Activated T-cell treated with anti-CD3 and anti-CD28 coated beads, Interleukin-2, amount 50 U/mL, for 24 hours (primary cell): ENCODE measurements around the gene HM13.
A peak's percentile ranks its signal among the peaks of the same experiment; 100 is the strongest.
"Not testable (repeated sequence)": the region's sequence is repeated elsewhere in the genome, so short reads cannot be mapped to it uniquely, and the experiment has no call there.

ENCODE experiments used
- DNase-seq: peaks from one replicate; pipeline ENCODE4 v3.0.0-alpha.2; 2020
- H3K27ac Mint-ChIP-seq: 2 replicates; pipeline ENCODE4 v1.8.0; 2020; ENCODE audit warnings: mild to moderate bottlenecking, mixed read lengths
- H3K27me3 Mint-ChIP-seq: 2 replicates; pipeline ENCODE4 v1.8.0; 2020; ENCODE audit warnings: mixed read lengths
- H3K36me3 Mint-ChIP-seq: 2 replicates; pipeline ENCODE4 v1.8.0; 2020; ENCODE audit warnings: low read depth, mixed read lengths
- H3K4me1 Mint-ChIP-seq: 2 replicates; pipeline ENCODE4 v1.8.0; 2020; ENCODE audit warnings: low read depth, mixed read lengths
- H3K4me3 Mint-ChIP-seq: 2 replicates; pipeline ENCODE4 v1.8.0; 2020; ENCODE audit warnings: mild to moderate bottlenecking, moderate library complexity, mixed read lengths
- H3K9me3 Mint-ChIP-seq: 2 replicates; pipeline ENCODE4 v1.8.0; 2020; ENCODE audit warnings: mixed read lengths

HM13 gene

DNA sequence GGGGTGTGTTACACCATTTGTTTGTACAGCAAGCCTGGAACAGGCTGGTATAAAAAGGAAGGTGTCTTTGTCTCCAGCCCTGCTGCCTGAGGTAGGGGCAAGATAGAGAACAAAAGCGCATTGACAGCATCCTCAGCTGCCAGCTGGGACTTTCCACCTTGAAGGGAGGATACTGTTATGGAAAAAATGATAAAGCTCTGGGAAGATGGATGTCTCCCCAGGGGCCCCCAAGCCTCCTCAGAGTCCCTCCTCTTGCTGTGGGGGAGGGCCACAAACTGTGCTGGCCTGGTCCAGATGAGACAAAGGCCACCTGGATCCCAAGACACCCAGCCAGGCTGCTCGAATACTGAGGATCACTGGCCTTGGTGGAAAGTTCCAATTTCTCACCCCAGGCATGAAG, 26.1 kb upstream of the HM13 start:
- H3K9me3 Mint-ChIP-seq, result no peaks in the 10 kb centered on the region
- no peak for DNase-seq
- H3K36me3 Mint-ChIP-seq, result no peaks in the 10 kb centered on the region
- no peak overlapping the region for H3K27ac Mint-ChIP-seq
- H3K4me3 Mint-ChIP-seq, result no peak overlapping the region
- peaks cover 5% of the 10 kb centered on the region for H3K4me1 Mint-ChIP-seq
- H3K27me3 Mint-ChIP-seq, result peaks cover 33% of the 10 kb centered on the region

DNA sequence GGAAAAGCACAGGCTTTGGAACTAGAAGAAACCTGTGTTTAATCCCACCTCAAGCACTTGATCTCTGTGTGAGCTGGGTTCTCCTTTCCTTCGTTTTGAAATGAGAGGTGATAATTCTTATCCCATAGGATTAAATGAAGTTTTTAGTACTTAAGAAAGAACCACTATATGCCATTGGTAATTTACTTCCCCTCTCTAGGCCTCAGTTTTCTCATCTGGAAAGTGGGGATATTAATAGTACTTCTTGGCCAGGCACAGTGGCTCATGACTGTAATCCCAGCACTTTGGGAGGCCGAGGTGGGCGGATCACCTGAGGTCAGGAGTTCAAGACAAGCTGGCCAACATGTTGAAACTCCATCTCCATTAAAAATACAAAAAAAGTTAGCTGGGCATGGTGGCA, 25.1 kb upstream of the HM13 start:
- Mint-ChIP-seq H3K4me1 (peaks cover 5% of the 10 kb centered on the region), H3K27me3 (peaks cover 28% of the 10 kb centered on the region), H3K4me3 (no peak overlapping the region), H3K27ac (no peak overlapping the region), H3K36me3 (no peaks in the 10 kb centered on the region), H3K9me3 (no peaks in the 10 kb centered on the region)
- no peak for DNase-seq

DNA sequence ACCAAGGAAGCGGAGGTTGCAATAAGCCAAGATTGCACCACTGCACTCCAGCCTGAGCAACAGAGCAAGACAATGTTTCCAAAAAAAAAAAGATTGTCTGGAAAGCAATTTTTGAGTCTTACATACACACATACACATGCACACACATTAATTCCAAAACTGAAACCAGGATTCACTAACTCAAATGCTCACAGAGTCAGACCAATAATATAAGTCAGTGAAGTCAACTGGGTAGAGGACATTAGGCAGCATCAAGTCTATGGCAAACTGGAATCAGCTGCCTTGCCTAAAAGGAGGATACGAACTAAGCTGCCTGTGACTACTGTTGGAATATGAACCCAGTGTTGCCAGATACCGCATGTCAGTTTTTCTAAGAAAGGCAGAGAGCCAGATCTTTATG, 23.5 kb upstream of the HM13 start:
- H3K4me1 Mint-ChIP-seq, result peaks cover 3% of the 10 kb centered on the region
- no peaks in the 10 kb centered on the region for H3K9me3 Mint-ChIP-seq
- H3K27me3 Mint-ChIP-seq, result peaks cover 22% of the 10 kb centered on the region
- no peaks in the 10 kb centered on the region for H3K36me3 Mint-ChIP-seq
- H3K4me3 Mint-ChIP-seq, result no peak overlapping the region
- DNase-seq, result no peak
- no peak overlapping the region for H3K27ac Mint-ChIP-seq

DNA sequence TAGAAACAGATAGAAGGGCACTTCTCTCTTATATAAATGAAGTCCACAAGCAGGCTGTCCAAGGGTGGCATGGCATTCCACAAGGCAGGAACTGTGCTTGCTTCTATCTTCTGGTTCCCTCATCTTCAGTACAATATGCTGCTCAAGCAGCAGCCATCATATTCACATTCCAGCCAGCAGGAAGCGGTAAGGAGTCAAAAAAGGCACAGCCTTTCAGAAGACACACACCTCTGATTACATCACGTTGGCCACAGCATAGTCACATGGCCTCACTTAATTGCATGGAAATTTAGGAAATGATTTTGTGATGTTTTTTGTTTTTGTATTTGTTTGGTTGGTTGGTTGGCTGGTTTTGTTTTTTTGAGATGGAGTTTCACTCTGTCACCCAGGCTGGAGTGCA, 20.1 kb upstream of the HM13 start:
- Mint-ChIP-seq H3K27me3 (peaks cover 37% of the 10 kb centered on the region), H3K27ac (no peak overlapping the region), H3K36me3 (no peaks in the 10 kb centered on the region), H3K9me3 (no peaks in the 10 kb centered on the region), H3K4me3 (no peak overlapping the region), H3K4me1 (no peaks in the 10 kb centered on the region)
- no peak for DNase-seq

DNA sequence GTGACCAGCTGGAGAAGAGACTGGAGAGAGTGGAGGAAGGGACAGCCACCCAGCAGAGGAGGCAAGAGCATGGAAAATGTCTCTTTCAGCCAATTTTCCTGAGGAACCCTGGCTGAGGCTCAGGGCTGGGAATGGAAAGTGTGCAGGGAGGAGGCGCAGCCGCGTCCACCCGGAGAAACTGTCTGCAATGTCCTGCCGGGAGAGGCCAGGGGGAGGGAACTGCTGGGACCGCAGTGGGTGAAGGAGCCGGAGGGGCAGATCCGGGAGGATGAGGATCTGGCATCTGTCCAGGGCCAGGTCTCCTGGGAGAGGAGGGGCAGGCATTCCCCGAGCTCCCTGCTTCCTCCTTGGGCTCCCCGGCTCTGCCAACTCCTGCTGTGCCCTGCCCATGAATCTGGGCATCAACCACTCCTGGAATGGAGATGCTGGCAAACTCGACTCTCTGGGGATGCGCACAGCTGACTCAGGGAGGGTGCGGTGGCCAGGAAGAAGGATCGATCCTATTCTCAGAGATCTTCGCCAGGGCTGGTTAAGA, 17.4 kb upstream of the HM13 start:
- no peak for DNase-seq
- Mint-ChIP-seq H3K36me3 (no peaks in the 10 kb centered on the region), H3K4me3 (no peak overlapping the region), H3K27ac (no peak overlapping the region), H3K9me3 (no peaks in the 10 kb centered on the region), H3K4me1 (no peaks in the 10 kb centered on the region), H3K27me3 (peaks cover 34% of the 10 kb centered on the region)

DNA sequence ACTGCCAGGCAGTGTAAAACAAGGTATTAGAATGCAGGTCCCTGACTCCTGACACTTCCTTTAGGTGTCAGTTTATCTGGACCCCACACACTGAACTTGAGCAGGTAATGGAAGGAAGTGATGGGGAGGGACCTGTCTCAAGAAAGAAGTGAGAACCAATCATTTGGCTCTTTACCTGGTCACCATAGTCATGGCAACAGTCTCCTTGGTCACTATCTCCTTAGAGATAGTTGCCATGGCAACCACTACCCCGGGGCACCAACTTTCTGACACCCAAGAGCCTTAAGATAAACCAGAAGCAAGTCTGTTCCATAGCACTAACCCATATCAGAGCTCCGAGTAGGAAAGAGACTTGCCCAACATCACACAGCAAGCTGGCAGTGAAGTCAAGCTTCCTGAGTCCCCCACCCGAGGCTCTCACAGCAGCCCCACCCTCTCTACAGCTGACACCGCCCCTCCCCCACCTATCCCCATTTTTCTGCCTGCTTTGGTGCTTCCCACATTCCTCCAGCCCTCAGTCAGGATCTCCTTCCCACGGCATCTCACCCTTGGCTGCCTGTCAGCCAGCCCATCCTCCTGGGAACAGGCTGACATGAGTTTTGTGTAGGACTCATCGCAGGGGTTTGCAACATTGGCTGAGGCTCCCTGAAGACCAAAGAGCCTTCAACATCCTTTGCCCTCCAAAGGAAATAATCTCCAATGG, 16.3 kb upstream of the HM13 start:
- no peaks in the 10 kb centered on the region for H3K36me3 Mint-ChIP-seq
- H3K4me1 Mint-ChIP-seq, result peaks cover under 1% of the 10 kb centered on the region
- no peak for DNase-seq
- H3K9me3 Mint-ChIP-seq, result no peaks in the 10 kb centered on the region
- H3K4me3 Mint-ChIP-seq, result no peak overlapping the region
- no peak overlapping the region for H3K27ac Mint-ChIP-seq
- H3K27me3 Mint-ChIP-seq, result peaks cover 34% of the 10 kb centered on the region

DNA sequence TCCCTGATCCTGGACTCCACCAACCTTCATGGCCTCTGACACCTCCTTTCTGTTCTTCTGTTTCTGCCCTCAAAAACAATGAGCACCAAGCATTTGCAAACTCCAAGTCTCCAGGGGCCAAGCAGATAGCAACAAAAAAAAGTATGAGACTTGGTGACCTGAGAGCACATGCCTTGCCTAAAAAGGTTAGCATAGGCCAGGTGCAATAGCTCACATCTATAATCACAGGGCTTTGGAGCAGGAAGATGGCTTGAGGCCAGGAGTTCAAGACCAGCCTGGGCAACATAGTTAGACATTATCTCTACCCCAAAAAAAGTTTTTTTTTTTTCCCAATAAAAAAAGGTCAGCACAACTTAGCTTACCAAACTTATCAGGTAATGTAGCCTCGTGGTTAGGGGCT, 13.7 kb upstream of the HM13 start:
- H3K9me3 Mint-ChIP-seq, result no peaks in the 10 kb centered on the region
- DNase-seq, result no peak
- H3K36me3 Mint-ChIP-seq, result no peaks in the 10 kb centered on the region
- peaks cover 1% of the 10 kb centered on the region for H3K4me1 Mint-ChIP-seq
- no peak overlapping the region for H3K27ac Mint-ChIP-seq
- peaks cover 26% of the 10 kb centered on the region for H3K27me3 Mint-ChIP-seq
- no peak overlapping the region for H3K4me3 Mint-ChIP-seq

DNA sequence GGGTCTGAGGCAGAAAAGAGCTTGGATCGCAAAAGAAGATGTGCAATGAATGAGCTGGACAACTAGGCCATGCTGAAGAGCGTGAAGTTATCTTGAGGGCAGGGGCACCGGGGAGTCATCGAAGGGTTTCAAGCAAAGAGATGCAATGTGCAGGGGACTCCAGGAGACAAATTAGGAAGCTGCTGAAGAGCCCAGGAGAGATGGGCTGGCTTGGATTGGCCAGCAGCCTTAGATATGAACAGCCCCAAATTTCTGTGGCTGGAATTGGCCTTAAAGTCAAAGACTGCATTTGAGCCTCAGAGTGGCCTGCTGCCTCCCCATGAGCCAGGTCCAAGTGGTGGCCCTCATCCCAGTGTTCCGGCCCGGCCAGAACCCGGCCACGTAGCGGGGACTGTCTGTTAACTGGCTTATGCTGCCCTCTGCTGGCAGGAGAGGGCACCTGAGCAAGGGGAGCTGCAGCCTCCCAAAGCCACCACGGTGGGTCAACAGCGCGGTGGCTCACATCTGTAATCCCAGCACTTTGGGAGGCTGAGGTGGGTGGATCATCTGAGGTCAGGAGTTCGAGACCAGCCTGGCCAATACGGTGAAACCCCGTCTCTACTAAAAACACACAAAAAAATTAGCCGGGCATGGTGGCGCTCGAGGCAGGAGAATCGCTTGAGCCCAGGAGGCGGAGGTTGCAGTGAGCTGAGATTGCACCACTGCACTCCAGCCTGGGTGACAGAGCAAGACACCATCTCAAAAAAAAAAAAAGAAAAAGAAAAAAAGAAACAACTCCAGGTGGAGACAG, 11.2 kb upstream of the HM13 start:
- H3K27me3 Mint-ChIP-seq, H3K27ac Mint-ChIP-seq, H3K9me3 Mint-ChIP-seq, H3K4me3 Mint-ChIP-seq, H3K4me1 Mint-ChIP-seq, H3K36me3 Mint-ChIP-seq: not testable (repeated sequence)
- DNase-seq, result peak; percentile 81

DNA sequence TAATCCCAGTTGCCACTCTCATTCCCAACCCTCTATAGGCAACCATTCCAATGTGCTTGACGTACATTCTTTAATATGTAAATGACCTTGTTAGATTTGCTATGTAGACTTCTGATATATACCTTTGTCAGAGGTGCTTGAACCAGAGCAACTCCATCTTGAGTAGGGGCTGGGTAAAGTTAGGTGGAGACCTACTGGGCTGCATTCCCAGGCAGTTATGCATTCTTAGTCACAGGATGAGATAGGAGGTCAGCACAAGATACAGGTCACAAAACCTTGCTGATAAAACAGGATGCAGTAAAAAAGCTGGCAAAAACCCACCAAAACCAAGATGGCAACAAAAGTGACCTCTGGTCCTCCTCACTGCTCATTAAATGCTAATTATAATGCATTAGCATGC, 8.3 kb upstream of the HM13 start:
- DNase-seq, result no peak
- H3K36me3 Mint-ChIP-seq, result no peaks in the 10 kb centered on the region
- peaks cover 1% of the 10 kb centered on the region for H3K4me1 Mint-ChIP-seq
- H3K9me3 Mint-ChIP-seq, result no peaks in the 10 kb centered on the region
- H3K27ac Mint-ChIP-seq, result no peak overlapping the region
- H3K4me3 Mint-ChIP-seq, result no peak overlapping the region
- peaks cover 12% of the 10 kb centered on the region for H3K27me3 Mint-ChIP-seq

DNA sequence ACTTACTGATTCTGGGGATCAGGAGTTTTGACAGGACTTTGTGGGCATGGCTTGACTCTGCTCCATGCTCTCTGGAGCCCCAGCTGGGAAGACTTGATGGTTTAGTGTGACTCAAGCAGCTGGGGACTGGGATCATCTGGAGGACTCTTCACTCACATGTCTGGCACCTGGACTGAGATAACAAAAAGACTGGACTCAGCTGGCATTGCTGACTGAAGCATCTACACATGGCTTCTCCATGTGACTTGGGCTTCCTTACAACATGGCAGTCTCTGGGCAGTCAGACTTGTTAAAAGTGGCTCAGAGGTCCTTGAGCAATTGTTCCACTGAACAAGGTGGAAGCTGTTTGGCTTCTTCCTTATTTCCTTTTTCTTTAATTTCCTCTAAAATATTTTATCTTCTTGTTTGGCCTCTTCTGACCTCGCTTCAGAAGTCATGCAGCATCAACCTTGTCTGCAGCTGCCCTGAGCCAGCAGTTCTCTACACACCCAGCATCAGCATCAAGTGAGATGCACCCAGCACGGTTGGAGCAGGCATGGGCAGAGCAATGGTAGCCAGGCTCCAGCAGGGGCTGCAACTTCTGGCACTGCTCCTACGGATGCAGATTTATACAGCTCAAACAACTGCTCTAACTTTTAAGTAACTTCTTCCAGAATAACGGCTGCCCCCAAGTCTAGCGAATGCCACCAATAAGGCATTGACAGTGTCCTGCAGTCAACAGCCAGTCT, 5.6 kb upstream of the HM13 start:
- no peak for DNase-seq
- H3K27me3 Mint-ChIP-seq, result peaks cover 12% of the 10 kb centered on the region
- no peak overlapping the region for H3K27ac Mint-ChIP-seq
- H3K9me3 Mint-ChIP-seq, result no peaks in the 10 kb centered on the region
- no peaks in the 10 kb centered on the region for H3K36me3 Mint-ChIP-seq
- H3K4me1 Mint-ChIP-seq, result no peaks in the 10 kb centered on the region
- H3K4me3 Mint-ChIP-seq, result no peak overlapping the region

DNA sequence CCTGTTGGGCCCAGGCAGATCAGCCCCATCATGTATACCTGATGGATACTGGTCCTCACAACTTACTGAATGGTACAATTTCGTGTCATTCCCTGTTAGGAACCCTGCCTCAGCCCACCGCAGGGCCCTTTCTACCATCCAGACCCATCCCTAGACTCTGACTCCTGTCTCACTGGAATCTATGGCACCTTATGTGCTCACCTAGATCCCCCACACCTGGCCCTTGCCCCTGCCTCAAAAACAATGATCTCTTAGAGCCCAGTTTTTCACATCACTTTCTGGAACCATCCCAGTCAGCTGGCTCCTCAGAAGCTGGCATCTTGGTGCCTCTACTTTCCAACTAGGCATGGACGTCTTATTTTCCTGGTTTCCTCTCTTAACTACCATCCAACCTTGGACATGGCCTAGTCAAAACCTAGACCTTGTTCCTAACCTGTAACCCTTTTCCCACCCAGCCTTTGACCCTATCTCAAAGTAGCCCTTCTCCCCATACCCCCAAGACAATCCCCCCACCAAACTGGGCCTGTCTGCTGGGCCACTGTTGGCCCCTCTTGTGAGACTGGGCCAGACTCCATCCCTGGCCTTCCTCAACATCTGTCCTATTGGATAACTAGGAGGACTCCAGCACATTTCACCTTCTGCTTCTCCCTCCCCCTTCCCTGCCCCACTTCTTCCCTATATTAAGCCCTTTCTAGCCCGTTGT, 981 bp downstream of the HM13 start:
- no peaks in the 10 kb centered on the region for H3K9me3 Mint-ChIP-seq
- peaks cover 15% of the 10 kb centered on the region for H3K36me3 Mint-ChIP-seq
- no peak for DNase-seq
- no peak overlapping the region for H3K4me3 Mint-ChIP-seq
- H3K27ac Mint-ChIP-seq, result no peak overlapping the region
- peaks cover 19% of the 10 kb centered on the region for H3K4me1 Mint-ChIP-seq
- H3K27me3 Mint-ChIP-seq, result no peaks in the 10 kb centered on the region

DNA sequence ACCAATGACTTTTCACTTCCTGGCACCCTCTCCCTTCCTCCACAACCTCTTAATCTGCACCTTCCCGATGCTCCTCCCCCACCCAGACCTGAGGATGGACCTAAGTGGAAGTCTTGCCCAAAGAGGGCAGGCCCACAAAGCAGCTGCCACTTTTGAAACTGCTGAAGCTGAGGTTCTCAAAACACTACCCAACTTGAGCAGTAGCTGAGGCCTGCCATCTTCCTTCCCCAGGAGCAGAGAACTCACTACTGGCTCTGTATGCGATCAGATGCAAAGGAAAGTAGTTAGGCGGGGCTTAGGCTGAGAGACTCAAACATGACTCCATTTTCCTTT, 1.5 kb downstream of the HM13 start:
- Mint-ChIP-seq H3K4me1 (peaks cover 23% of the 10 kb centered on the region), H3K36me3 (peaks cover 20% of the 10 kb centered on the region), H3K27ac (no peak overlapping the region), H3K9me3 (no peaks in the 10 kb centered on the region), H3K4me3 (no peak overlapping the region), H3K27me3 (no peaks in the 10 kb centered on the region)
- no peak for DNase-seq

DNA sequence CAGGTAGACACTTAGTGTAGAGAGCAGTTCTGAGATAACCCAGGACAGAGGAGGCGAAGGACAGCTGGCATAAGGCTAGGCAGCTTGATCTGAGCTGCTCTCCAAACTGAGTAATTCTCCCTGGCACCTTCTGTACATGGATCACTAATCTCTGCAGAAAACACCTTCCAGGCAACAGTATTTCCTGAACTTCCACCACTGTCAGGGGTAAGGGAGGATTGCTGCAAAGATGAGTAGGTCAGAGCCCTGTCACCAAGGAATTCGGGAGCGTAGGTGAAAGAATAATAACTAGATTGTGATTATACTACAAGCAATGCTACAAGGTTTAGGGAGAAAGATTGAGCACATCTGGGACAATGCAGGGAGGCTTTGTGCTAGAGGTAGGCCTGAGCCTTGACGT, 1.9 kb downstream of the HM13 start:
- no peaks in the 10 kb centered on the region for H3K27me3 Mint-ChIP-seq
- H3K4me3 Mint-ChIP-seq, result no peak overlapping the region
- no peak overlapping the region for H3K27ac Mint-ChIP-seq
- DNase-seq, result no peak
- H3K36me3 Mint-ChIP-seq, result peaks cover 24% of the 10 kb centered on the region
- H3K4me1 Mint-ChIP-seq, result peaks cover 28% of the 10 kb centered on the region
- H3K9me3 Mint-ChIP-seq, result no peaks in the 10 kb centered on the region

DNA sequence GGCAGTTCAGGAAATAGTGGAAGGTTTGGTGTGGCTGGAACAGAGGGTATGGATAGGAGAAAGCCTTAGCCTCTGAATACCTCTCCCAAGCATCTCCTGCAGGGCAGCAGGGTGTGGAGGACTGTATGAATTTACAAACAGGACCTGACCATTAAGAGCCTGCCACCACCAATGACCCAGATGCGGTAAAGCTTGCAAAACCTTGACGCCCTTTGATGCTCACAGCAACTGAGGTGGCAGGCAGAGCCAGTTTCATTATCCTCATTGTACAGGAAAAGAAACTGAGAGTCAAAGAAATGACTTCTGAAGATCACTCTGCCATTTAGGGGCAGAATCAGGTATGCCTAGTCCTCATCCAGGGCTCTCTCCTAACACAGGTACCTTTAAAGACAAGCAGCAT, 2.4 kb downstream of the HM13 start:
- no peaks in the 10 kb centered on the region for H3K9me3 Mint-ChIP-seq
- no peaks in the 10 kb centered on the region for H3K27me3 Mint-ChIP-seq
- peaks cover 29% of the 10 kb centered on the region for H3K36me3 Mint-ChIP-seq

More for the DNA sequence above, 2.4 kb downstream of the HM13 start:
- Mint-ChIP-seq H3K27ac (no peak overlapping the region), H3K4me3 (no peak overlapping the region), H3K4me1 (peaks cover 31% of the 10 kb centered on the region)
- no peak for DNase-seq
